ENCODE data around the gene TMCC2. TPM values are rescaled to one million over a fixed set of nuclear protein-coding genes. Genes with fewer than 3 reads are reported as not detected.
"Not testable (repeated sequence)": the region's sequence is repeated elsewhere in the genome, so short reads cannot be mapped to it uniquely, and the experiment has no call there.

TMCC2 gene
- total and polyA plus RNA-seq, 2 of the 8 experiments (the other 6 are each of a cell fraction or from before 2014, with no cell fraction given) = 6.7 to 6.8 TPM

GRCh38 chr1:205179842-205180241 is 47.9 kb upstream of the TMCC2 start (continued):
- TF ChIP-seq RXRA (IDR thresholded peaks at IDR 0.05; ENCODE audit: insufficient read depth, low read depth, low read length) (no peak), TAF1 (IDR thresholded peaks at IDR 0.05; ENCODE audit: low read depth, low read length) (no peak), USF2 (IDR thresholded peaks at IDR 0.05; ENCODE audit: low read length) (no peak), RBBP5 (IDR thresholded peaks at IDR 0.05; ENCODE audit: borderline replicate concordance, low read depth, low read length) (no peak), NRF1 (IDR thresholded peaks at IDR 0.05; ENCODE audit: low read depth, low read length) (no peak)

GRCh38 chr1:205180331-205180730 is 47.4 kb upstream of the TMCC2 start:
- H3K23ac ChIP-seq (ENCODE audit: insufficient read length); H3K9ac ChIP-seq (replicated peaks in 1 of 4; ENCODE audit: extremely low read depth in 1 of 4, low read depth in 3 of 4, low read length in 3 of 4); H3K79me1 ChIP-seq (ENCODE audit: low read depth, low read length); H3K4me1 ChIP-seq (replicated peaks in 1 of 4; ENCODE audit: control insufficient read depth in 3 of 4, insufficient read depth in 4 of 4, low read length in 3 of 4); H2BK20ac ChIP-seq (ENCODE audit: low read length); FAIRE-seq; H2AFZ ChIP-seq (ENCODE audit: low read length); H2BK12ac ChIP-seq (ENCODE audit: low read depth, low read length); H3K56ac ChIP-seq (replicated peaks; ENCODE audit: insufficient read length, low read depth, low read length); H2AK5ac ChIP-seq (ENCODE audit: low read depth, low read length); H4K91ac ChIP-seq (replicated peaks; ENCODE audit: insufficient read length, low read length); H3K23me2 ChIP-seq (ENCODE audit: low read depth, low read length); H3K14ac ChIP-seq (ENCODE audit: insufficient read length); H3K36me3 ChIP-seq (ENCODE audit: control insufficient read depth in 2 of 4, insufficient read depth in 4 of 4, low read length in 3 of 4); H2BK5ac ChIP-seq (ENCODE audit: low read depth, low read length); H3K9me3 ChIP-seq (ENCODE audit: insufficient read depth in 2 of 2, low read depth in 1 of 2, low read length in 1 of 2); DNase-seq (ENCODE audit: low read depth in 1 of 2, low spot score in 2 of 2); H3K27ac ChIP-seq (ENCODE audit: low read depth, low read length); H4K5ac ChIP-seq (ENCODE audit: insufficient read length, low read depth, low read length); H3K4me2 ChIP-seq (ENCODE audit: insufficient read depth in 1 of 2, low read depth in 2 of 2, low read length in 2 of 2); H3K27me3 ChIP-seq (replicated peaks in 1 of 4; ENCODE audit: control insufficient read depth in 3 of 4, extremely low read depth in 1 of 4, insufficient read depth in 3 of 4, low read length in 3 of 4); H2BK15ac ChIP-seq (ENCODE audit: low read length); H3K18ac ChIP-seq (ENCODE audit: extremely low read depth, low read length); H4K8ac ChIP-seq (ENCODE audit: extremely low read depth, insufficient read depth, low read length); H2BK120ac ChIP-seq (replicated peaks; ENCODE audit: low read depth, low read length); H3K79me2 ChIP-seq (ENCODE audit: control insufficient read depth in 1 of 2, insufficient read depth in 2 of 2, low read length in 2 of 2); H4K20me1 ChIP-seq (replicated peaks in 1 of 2; ENCODE audit: control insufficient read depth in 1 of 2, insufficient read depth in 2 of 2, low read length in 2 of 2); POLR2A ChIA-PET (ENCODE audit: partially characterized antibody); H3K4ac ChIP-seq (replicated peaks; ENCODE audit: insufficient read length, low read depth, low read length); H3K4me3 ChIP-seq (ENCODE audit: extremely low read depth in 1 of 4, insufficient read depth in 2 of 4, low read depth in 3 of 4, low read length in 4 of 4): not testable (repeated sequence)
- WGBS, 2 experiments (ENCODE audit: extremely low coverage in 1 of 2, insufficient coverage in 1 of 2, insufficient read length in 1 of 2, insufficient replicate concordance in 2 of 2, low coverage in 1 of 2, low lambda C conversion rate in 2 of 2, missing lambda C conversion rate in 1 of 2) = 89% methylated on average over 7 of the region's 7 CpGs; no CpG with 5 or more reads in 1 of the 2 experiments
- CTCF ChIA-PET (ENCODE audit: partially characterized antibody) = interaction anchor here (1.1 to 1.2 kb wide), 2 partner anchors 22 to 39 kb away, joined by 3 to 6 read pairs; no protein-coding TSS in a partner anchor

Measured in H1 (cell line).